D721Med (cell line): ENCODE measurements around the gene DRGX.

Source experiments
- DNase-seq: peaks from one replicate; pipeline ENCODE4 v3.0.0; 2011; ENCODE audit warnings: low spot score; ENCODE audit not compliant: insufficient read length
- FAIRE-seq: peaks from 2 replicates; lab custom pipeline; 2011; peaks lifted over from hg19 to GRCh38; lab: Jason Lieb, UNC
- TF ChIP-seq, protein P1 (sequence below): IDR thresholded peaks from 2 replicates; pipeline ENCODE4 v1.5.1; 2012; ENCODE audit warnings: mild to moderate bottlenecking, control low read depth; ENCODE audit not compliant: insufficient read depth; ENCODE audit errors: missing control alignments

The DRGX gene

DNA sequence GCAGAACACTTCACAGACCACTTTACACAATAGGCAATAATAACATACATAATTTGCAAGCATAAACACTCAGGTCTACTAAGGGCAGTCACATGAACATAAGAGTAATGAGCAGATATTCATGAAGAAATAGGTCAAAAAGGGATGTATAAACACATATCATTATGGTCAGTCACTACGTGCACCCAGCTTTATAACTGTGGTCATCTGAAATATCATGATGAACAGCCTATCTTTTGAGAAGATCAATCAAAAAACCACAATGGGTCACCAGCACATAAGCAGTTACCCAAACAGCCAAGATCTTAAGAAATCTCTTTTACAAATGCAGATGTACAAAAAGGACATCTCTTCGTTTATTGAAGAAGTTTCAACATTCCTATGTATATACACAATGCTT, 35.5 kb upstream of the DRGX start:
- TF ChIP-seq, protein P1, sequence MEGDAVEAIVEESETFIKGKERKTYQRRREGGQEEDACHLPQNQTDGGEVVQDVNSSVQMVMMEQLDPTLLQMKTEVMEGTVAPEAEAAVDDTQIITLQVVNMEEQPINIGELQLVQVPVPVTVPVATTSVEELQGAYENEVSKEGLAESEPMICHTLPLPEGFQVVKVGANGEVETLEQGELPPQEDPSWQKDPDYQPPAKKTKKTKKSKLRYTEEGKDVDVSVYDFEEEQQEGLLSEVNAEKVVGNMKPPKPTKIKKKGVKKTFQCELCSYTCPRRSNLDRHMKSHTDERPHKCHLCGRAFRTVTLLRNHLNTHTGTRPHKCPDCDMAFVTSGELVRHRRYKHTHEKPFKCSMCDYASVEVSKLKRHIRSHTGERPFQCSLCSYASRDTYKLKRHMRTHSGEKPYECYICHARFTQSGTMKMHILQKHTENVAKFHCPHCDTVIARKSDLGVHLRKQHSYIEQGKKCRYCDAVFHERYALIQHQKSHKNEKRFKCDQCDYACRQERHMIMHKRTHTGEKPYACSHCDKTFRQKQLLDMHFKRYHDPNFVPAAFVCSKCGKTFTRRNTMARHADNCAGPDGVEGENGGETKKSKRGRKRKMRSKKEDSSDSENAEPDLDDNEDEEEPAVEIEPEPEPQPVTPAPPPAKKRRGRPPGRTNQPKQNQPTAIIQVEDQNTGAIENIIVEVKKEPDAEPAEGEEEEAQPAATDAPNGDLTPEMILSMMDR, result no peak
- DNase-seq, result no peak
- no peak for FAIRE-seq

GRCh38 chr10:49429458-49429857, 33.6 kb upstream of the DRGX start:
- FAIRE-seq (no peak), DNase-seq (no peak)
- TF ChIP-seq, protein P1, result no peak

DNA sequence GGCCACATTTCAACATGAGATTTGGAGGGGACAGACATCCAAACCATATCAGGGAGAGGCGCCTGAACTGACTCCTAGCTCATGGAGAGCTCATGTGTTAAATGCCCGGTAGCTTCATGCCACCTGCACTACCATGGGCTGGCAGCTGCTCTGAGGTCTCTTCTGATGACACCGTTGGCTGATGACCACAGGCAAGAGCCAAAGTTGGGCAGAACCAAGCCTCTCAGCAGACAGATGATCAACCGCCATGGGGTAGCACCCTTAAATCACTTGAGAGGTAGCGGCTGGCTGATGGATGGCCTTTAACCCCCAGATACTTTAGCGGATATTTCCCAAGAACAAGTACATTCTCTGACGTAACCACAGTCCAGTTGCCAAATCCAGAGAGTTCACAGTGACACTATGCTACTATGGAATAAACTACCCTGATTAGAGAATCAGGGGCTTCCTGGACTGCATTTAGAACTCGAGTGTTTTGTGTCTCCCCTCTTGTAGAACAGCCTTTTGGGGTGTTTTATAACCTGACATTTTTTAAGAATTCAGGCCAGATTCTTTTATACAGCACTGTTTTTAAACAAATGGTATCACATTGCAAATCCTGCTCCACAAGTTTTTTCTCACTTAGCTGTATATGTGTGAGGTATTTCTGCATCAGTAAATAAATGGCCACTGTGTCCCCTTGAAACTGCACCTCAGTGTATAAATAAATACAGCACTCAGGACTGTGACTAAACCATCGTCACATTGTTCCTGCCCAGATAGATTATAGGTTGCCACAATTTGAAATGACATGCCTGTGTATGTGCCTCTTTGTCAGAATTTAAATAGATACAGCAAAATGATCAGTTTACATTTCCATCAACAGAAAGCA, 30.8 kb upstream of the DRGX start:
- TF ChIP-seq, protein P1, result no peak

GRCh38 chr10:49419005-49419404, 23.1 kb upstream of the DRGX start:
- DNase-seq (no peak), FAIRE-seq (no peak)
- TF ChIP-seq, protein P1, result no peak

More for the DNA sequence above, 30.8 kb upstream of the DRGX start:
- DNase-seq (no peak), FAIRE-seq (no peak)

DNA sequence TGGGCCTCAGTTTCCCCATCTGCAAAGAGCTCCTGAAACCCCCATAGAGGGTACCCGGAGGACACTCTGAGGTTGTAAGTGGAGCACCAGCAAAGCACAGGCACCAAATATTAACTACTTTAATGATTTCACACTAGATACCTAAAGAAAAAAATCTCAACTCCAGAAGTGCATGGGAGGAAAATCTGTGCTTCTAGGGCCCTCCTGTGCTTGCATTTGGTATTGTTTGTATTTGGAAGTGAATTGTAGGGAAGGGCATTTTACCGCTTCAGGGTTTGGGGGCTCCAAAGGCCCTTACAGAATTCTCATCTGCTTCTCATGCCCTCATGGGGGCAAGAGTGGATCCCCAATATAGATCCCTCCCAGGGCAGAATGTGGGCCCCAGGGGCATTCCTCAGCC, 22.4 kb upstream of the DRGX start:
- TF ChIP-seq, protein P1, result no peak
- DNase-seq, result no peak
- FAIRE-seq, result no peak

GRCh38 chr10:49418053-49418326, 22.1 kb upstream of the DRGX start:
- no peak for DNase-seq
- TF ChIP-seq, protein P1, result no peak
- FAIRE-seq, result no peak

DNA sequence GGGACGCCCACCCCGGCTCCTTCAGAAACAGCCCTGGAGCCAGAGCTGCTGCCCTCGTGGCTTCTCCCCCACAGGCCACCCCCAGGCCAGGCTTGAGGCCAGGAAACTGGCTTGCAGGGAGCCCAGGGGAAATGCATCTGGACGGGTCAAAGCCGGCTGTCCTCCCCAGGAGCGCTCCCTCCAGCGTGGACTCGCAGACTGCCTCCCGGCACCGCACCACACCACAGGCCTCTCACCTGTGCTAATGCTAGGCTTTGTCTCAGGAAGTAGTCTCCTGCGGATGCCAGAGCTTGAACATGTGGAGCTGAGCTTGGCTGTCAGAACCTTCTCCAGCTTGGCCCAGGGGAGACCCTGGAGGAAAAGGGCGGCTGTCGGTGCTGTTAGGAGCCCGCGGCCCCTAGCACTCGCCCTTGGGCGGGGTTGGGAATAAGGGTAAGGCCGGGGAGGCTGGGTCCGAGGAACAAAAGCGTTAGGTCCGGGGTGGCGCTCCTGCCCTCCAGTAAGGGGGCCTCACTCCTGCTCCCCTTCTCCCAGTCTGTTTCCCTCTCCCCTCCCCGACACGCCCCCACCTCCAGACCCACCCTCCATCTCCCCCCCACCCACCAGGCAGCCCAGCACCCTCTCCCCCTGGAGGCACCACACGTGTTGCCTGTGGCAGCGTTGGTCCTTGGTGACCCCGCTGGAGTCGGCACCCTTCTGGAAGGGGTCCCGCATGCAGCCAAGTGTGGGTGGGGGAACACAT, 21.6 kb upstream of the DRGX start:
- FAIRE-seq (no peak), DNase-seq (no peak)
- TF ChIP-seq, protein P1, result no peak
